ENCODE data around the gene CHEK2. TPM values are rescaled to one million over a fixed set of nuclear protein-coding genes. Genes with fewer than 3 reads are reported as not detected.

Gene CHEK2
- total and polyA plus RNA-seq, 10 of the 15 experiments (the other 5 are each of a cell fraction or from before 2014, with no cell fraction given): 15.7 to 59.7 (median 22.7) TPM

- Histone ChIP-seq H4K20me1 (ENCODE audit: control insufficient read depth, insufficient read depth) (no peaks in the 10 kb centered on the region), H3K4me2 (ENCODE audit: control insufficient read depth, insufficient read depth) (peak overlapping the region; percentile 82; the same call in 1 of the 2 replicates), H3K9me3 (replicated peaks; ENCODE audit: control insufficient read depth, insufficient read depth, low read length) (no peaks in the 10 kb centered on the region; the same call in 2 of the 3 replicates), H3K4me3 (peak overlapping the region; percentile 96; the same call in 1 of the 2 replicates), H3K27ac (ENCODE audit: control insufficient read depth, insufficient read depth) (no peak overlapping the region), H3K27me3 (replicated peaks in 1 of 2; ENCODE audit: control insufficient read depth in 2 of 2, insufficient read depth in 2 of 2, low read length in 1 of 2) (no peaks in the 10 kb centered on the region), H2AFZ (ENCODE audit: control insufficient read depth, low read depth, low read length) (no peak overlapping the region), H3K36me3 (ENCODE audit: control insufficient read depth in 2 of 2, insufficient read depth in 2 of 2, low read length in 1 of 2) (peaks cover 0 to 10% of the 10 kb centered on the region in 2 experiments; a peak in 2 of 4 replicates), H3K9ac (ENCODE audit: control insufficient read depth, insufficient read depth, low read length) (no peak overlapping the region), H3K4me1 (ENCODE audit: control insufficient read depth, insufficient read depth, low read length) (no peaks in the 10 kb centered on the region), H3K79me2 (ENCODE audit: control insufficient read depth, insufficient read depth, low read length) (peaks cover 16% of the 10 kb centered on the region)
- ChIA-PET POLR2A (interaction anchor here (0.6 to 4.0 kb wide), 7 partner anchors 9 to 416 kb away, joined by 3 to 26 read pairs (median 5); partner anchors contain the start of gene XBP1), RAD21 (ENCODE audit: unreplicated experiment) (interaction anchor here (0.6 to 2.9 kb wide), 4 partner anchors 13 to 43 kb away, joined by 3 to 22 read pairs (median 6); partner anchors contain the start of gene XBP1), SMC1A (ENCODE audit: uncharacterized antibody, unreplicated experiment) (interaction anchor here (0.6 to 3.1 kb wide), 7 partner anchors 12 to 380 kb away, joined by 3 to 17 read pairs (median 4); no protein-coding TSS in a partner anchor), CTCF (interaction anchor here (0.9 to 4.3 kb wide), 6 partner anchors 15 to 45 kb away, joined by 3 to 19 read pairs (median 4); no protein-coding TSS in a partner anchor)
- BruUV-seq (replicated peaks): no TSS peak
- FAIRE-seq (no peak), DNase-seq (ENCODE audit: low read depth, low spot score) (no peak), ATAC-seq (no peak)
- intact Hi-C loops (cut with micrococcal nuclease; ENCODE audit: unreplicated experiment): loop anchor here (10.0 kb wide), 1 partner anchor 50 kb away; no protein-coding TSS in a partner anchor
- in situ Hi-C loops (cut with MboI): no loop called here
- TF ChIP-seq CBX5 (IDR thresholded peaks at IDR 0.05; ENCODE audit: low read depth) (no peak), FOXK2 (IDR thresholded peaks at IDR 0.05) (no peak), HSF1 (IDR thresholded peaks at IDR 0.05; ENCODE audit: low read depth, low read length) (no peak), LARP7 (IDR thresholded peaks at IDR 0.05) (no peak), MXI1 (IDR thresholded peaks at IDR 0.05; ENCODE audit: low read depth, low read length) (no peak), BRCA1 (IDR thresholded peaks at IDR 0.05; ENCODE audit: low read depth, low read length) (no peak), ZSCAN29 (IDR thresholded peaks at IDR 0.05) (no peak), ZNF207 (IDR thresholded peaks at IDR 0.05; ENCODE audit: borderline replicate concordance) (no peak), MLLT1 (IDR thresholded peaks at IDR 0.05) (no peak), EGR1 (IDR thresholded peaks at IDR 0.05; ENCODE audit: borderline replicate concordance in 1 of 2, low read depth in 2 of 2, low read length in 2 of 2) (no peak)
- 100% methylated on average over 1 of the region's 1 CpG for WGBS (ENCODE audit: insufficient coverage, insufficient replicate concordance, low lambda C conversion rate, missing lambda C conversion rate)
Observed at GRCh38 chr22:28774378-28774777, 32.8 kb upstream of the CHEK2 start.

All from GM12878 (cell line).